K562 (cell line): ENCODE measurements around the gene JADE3. TPM values are rescaled to one million over a fixed set of nuclear protein-coding genes. Genes with fewer than 3 reads are reported as not detected.
A peak's percentile ranks its signal among the peaks of the same experiment; 100 is the strongest.

ENCODE experiments used
- BACH1 ChIP-seq: fragments of 200-800 bp; sonication (Bioruptor generic); IDR thresholded peaks from 2 replicates; pipeline ENCODE4 v1.6.1; 2016; ENCODE audit warnings: missing genetic modification characterization, missing compliant biosample characterization
- CBX2 ChIP-seq: fragments of 200-600 bp; sonication (generic); IDR thresholded peaks from one replicate; pipeline ENCODE4 v1.6.1; 2012; ENCODE audit warnings: mild to moderate bottlenecking, low read length, inconsistent platforms; ENCODE audit not compliant: insufficient read depth, poor library complexity, severe bottlenecking
- DACH1 ChIP-seq: fragments of 450-650 bp; IDR thresholded peaks from 2 replicates; pipeline ENCODE4 v1.6.1; 2018; ENCODE audit not compliant: partially characterized antibody
- FOS ChIP-seq: IDR thresholded peaks from 3 replicates; pipeline ENCODE4 v1.6.1; 2011; ENCODE audit not compliant: insufficient read length; ENCODE audit errors: extremely low read depth
- FUS ChIP-seq: fragments of 200-400 bp; formaldehyde crosslinking; optimal IDR thresholded peaks from 2 replicates; pipeline ENCODE3; 2017; ENCODE audit warnings: low read depth, low read length
- JUND ChIP-seq, 2 experiments: IDR thresholded peaks; 2 replicates in 1 of 2; 3 replicates in 1 of 2; pipeline ENCODE4 v1.6.1; 2011; ENCODE audit warnings: borderline replicate concordance in 2 of 2, low read depth in 2 of 2, low read length in 2 of 2, improper control_type of control experiment in 1 of 2, missing biosample characterization in 1 of 2, missing genetic modification characterization in 1 of 2, missing genetic modification reagents in 1 of 2
- MCM7 ChIP-seq, 2 experiments: fragments of 450-650 bp; IDR thresholded peaks; 2 replicates each; pipeline ENCODE4 v1.6.1; 2016 to 2018
- NCOA4 ChIP-seq: fragments of 450-650 bp; IDR thresholded peaks from 2 replicates; pipeline ENCODE4 v1.6.1; 2018; ENCODE audit warnings: mild to moderate bottlenecking; ENCODE audit not compliant: partially characterized antibody
- NCOA6 ChIP-seq: fragments of 450-650 bp; IDR thresholded peaks from 2 replicates; pipeline ENCODE4 v1.6.1; 2017; ENCODE audit warnings: mild to moderate bottlenecking
- NFE2 ChIP-seq: IDR thresholded peaks from 2 replicates; pipeline ENCODE4 v1.6.1; 2014; ENCODE audit warnings: antibody characterized with exemption, low read depth
- PTTG1 ChIP-seq: fragments of 450-650 bp; IDR thresholded peaks from 2 replicates; pipeline ENCODE4 v1.6.1; 2016; ENCODE audit warnings: low read depth, mild to moderate bottlenecking, missing genetic modification characterization, missing compliant biosample characterization
- PURB ChIP-seq: sonication (generic); formaldehyde crosslinking; IDR thresholded peaks from 2 replicates; pipeline ENCODE4 v1.9.0; 2021; ENCODE audit warnings: low read depth, mild to moderate bottlenecking, missing genetic modification reagents
- RBM15 ChIP-seq: fragments of 200-400 bp; formaldehyde crosslinking; IDR thresholded peaks from 2 replicates; pipeline ENCODE4 v1.6.1; 2018; ENCODE audit warnings: mild to moderate bottlenecking, low read length, moderate library complexity; ENCODE audit not compliant: insufficient read depth
- RCOR1 ChIP-seq, 2 experiments: IDR thresholded peaks; 2 replicates each; pipeline ENCODE4 v1.6.1; 2012; ENCODE audit warnings: low read depth in 2 of 2, low read length in 2 of 2, borderline replicate concordance in 1 of 2, improper control_type of control experiment in 1 of 2
- SMAD3 ChIP-seq: fragments of 450-650 bp; formaldehyde crosslinking; conservative IDR thresholded peaks from 2 replicates; pipeline ENCODE4 v1.4.0; 2020; ENCODE audit warnings: mild to moderate bottlenecking
- SMAD4 ChIP-seq: fragments of 250-450 bp; sonication (Bioruptor Pico); conservative IDR thresholded peaks from 2 replicates; pipeline ENCODE4 v1.8.0; 2021; ENCODE audit warnings: inconsistent platforms, mild to moderate bottlenecking, moderate library complexity
- SRSF1 ChIP-seq: fragments of 200-400 bp; formaldehyde crosslinking; IDR thresholded peaks from 2 replicates; pipeline ENCODE4 v1.6.1; 2017; ENCODE audit warnings: mild to moderate bottlenecking, low read depth, low read length, moderate library complexity
- TCF7L2 ChIP-seq: fragments of 150-350 bp; IDR thresholded peaks from 2 replicates; pipeline ENCODE4 v1.6.1; 2016; ENCODE audit warnings: low read depth, mild to moderate bottlenecking, low read length, moderate library complexity
- TGIF2 ChIP-seq: sonication (generic); formaldehyde crosslinking; IDR thresholded peaks from 2 replicates; pipeline ENCODE4 v1.8.1; 2022; ENCODE audit warnings: mild to moderate bottlenecking, missing genetic modification reagents, moderate library complexity
- ZBTB7A ChIP-seq: IDR thresholded peaks from 2 replicates; pipeline ENCODE4 v1.6.1; 2011; ENCODE audit warnings: low read depth, mild to moderate bottlenecking, low read length, moderate library complexity, borderline replicate concordance; ENCODE audit not compliant: control insufficient read depth
- ZNF140 ChIP-seq: fragments of 250-450 bp; sonication (Bioruptor Pico); IDR thresholded peaks from 2 replicates; pipeline ENCODE4 v1.8.0; 2021; ENCODE audit warnings: moderate library complexity, mild to moderate bottlenecking, inconsistent platforms
- ZNF146 ChIP-seq: IDR thresholded peaks from one replicate; pipeline ENCODE4 v1.6.1; 2018; ENCODE audit warnings: missing compliant biosample characterization; ENCODE audit not compliant: unreplicated experiment
- ZNF253 ChIP-seq: fragments of 250-450 bp; sonication (Bioruptor Pico); conservative IDR thresholded peaks from 2 replicates; pipeline ENCODE4 v1.6.1; 2021; ENCODE audit warnings: mild to moderate bottlenecking
- ZNF282 ChIP-seq: sonication (generic); formaldehyde crosslinking; IDR thresholded peaks from 2 replicates; pipeline ENCODE4 v1.8.1; 2023; ENCODE audit warnings: missing genetic modification reagents
- ZNF551 ChIP-seq: fragments of 250-450 bp; sonication (Bioruptor Pico); IDR thresholded peaks from 2 replicates; pipeline ENCODE4 v1.5.0; 2021; ENCODE audit warnings: mild to moderate bottlenecking, moderate library complexity
- ZSCAN29 ChIP-seq: fragments of 450-650 bp; IDR thresholded peaks from 2 replicates; pipeline ENCODE4 v1.6.1; 2017
- polyA plus RNA-seq, 8 experiments: library from polyadenylated mRNA; depleted of rRNA in 4 of 8; stranded (reverse) in 5 of 8; unstranded in 3 of 8; fragments of >200 nt; fragmentation: Nextera tagmentation in 2 of 8; fragmentation: Illumina TruSeq in 1 of 8; extraction: Ambion mirVana in 2 of 8; extraction: Trizol in 1 of 8; gene quantifications; 2 replicates each; pipeline versions ENCODE4 v1.2.1 to v1.2.3, GENCODE V29; 2011 to 2014; ENCODE audit warnings: inconsistent platforms in 1 of 8, missing spikeins in 1 of 8
- total RNA-seq, 7 experiments: library from RNA; depleted of rRNA in 6 of 7; stranded (reverse); fragments of >200 nt in 6 of 7; fragmentation: Illumina TruSeq in 2 of 7; extraction: Trizol in 2 of 7; gene quantifications; 2 replicates each; pipeline versions ENCODE4 v1.2.1 to v1.2.3, GENCODE V29; 2011 to 2021; ENCODE audit warnings: low replicate concordance in 1 of 7
- TF ChIP-seq, protein P1 (sequence below): fragments of 450-650 bp; formaldehyde crosslinking; IDR thresholded peaks from 2 replicates; pipeline ENCODE4 v1.4.0; 2020; ENCODE audit warnings: mild to moderate bottlenecking, moderate library complexity

Gene JADE3
- total and polyA plus RNA-seq, 9 of the 15 experiments (the other 6 are each of a cell fraction or from before 2014, with no cell fraction given), result 2.6 to 10.0 (median 7.0) TPM

GRCh38 chrX:47047989-47048388 lies 135.8 kb downstream of the JADE3 start (continued):
- TF ChIP-seq NCOA6 (no peak), ZBTB7A (no peak), RBM15 (no peak), ZSCAN29 (no peak), SRSF1 (no peak), TGIF2 (CRISPR knock-in tag) (no peak), PURB (CRISPR knock-in tag) (no peak), TCF7L2 (no peak), FOS (no peak), RCOR1 (IDR thresholded peaks at IDR 0.05; ENCODE audit: borderline replicate concordance in 1 of 2, low read depth in 2 of 2, low read length in 2 of 2) (peak; percentile 56 to 97; a peak in 3 of 4 replicates), BACH1 (no peak), ZNF551 (CRISPR knock-in tag) (no peak), JUND (IDR thresholded peaks at IDR 0.05; ENCODE audit: borderline replicate concordance, low read depth, low read length) (peak; percentile 62; the same call in 1 of the 2 replicates), JUND (tag; IDR thresholded peaks at IDR 0.05; ENCODE audit: borderline replicate concordance, low read depth, low read length) (0 out of 3 replicates have a peak, but pooled peaks have one; percentile 40), ZNF253 (CRISPR knock-in tag) (no peak), NCOA4 (no peak), MCM7 (IDR thresholded peaks at IDR 0.05) (no peak), ZNF146 (no peak), FUS (no peak), PTTG1 (tag) (no peak), ZNF282 (CRISPR knock-in tag) (no peak), NFE2 (no peak), SMAD3 (CRISPR knock-in tag) (no peak), SMAD4 (peak; percentile 79; the same call in 1 of the 2 replicates), ZNF140 (no peak), CBX2 (no peak), DACH1 (no peak)
- TF ChIP-seq, protein P1, sequence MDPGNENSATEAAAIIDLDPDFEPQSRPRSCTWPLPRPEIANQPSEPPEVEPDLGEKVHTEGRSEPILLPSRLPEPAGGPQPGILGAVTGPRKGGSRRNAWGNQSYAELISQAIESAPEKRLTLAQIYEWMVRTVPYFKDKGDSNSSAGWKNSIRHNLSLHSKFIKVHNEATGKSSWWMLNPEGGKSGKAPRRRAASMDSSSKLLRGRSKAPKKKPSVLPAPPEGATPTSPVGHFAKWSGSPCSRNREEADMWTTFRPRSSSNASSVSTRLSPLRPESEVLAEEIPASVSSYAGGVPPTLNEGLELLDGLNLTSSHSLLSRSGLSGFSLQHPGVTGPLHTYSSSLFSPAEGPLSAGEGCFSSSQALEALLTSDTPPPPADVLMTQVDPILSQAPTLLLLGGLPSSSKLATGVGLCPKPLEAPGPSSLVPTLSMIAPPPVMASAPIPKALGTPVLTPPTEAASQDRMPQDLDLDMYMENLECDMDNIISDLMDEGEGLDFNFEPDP (CRISPR knock-in tag), result no peak
